ENCODE measurements around the gene MARCHF4. TPM values are rescaled to one million over a fixed set of nuclear protein-coding genes. Genes with fewer than 3 reads are reported as not detected.
"Not testable (repeated sequence)": the region's sequence is repeated elsewhere in the genome, so short reads cannot be mapped to it uniquely, and the experiment has no call there.

MARCHF4 gene
- total RNA-seq, 1 experiment from 2014 or later = not detected

DNA sequence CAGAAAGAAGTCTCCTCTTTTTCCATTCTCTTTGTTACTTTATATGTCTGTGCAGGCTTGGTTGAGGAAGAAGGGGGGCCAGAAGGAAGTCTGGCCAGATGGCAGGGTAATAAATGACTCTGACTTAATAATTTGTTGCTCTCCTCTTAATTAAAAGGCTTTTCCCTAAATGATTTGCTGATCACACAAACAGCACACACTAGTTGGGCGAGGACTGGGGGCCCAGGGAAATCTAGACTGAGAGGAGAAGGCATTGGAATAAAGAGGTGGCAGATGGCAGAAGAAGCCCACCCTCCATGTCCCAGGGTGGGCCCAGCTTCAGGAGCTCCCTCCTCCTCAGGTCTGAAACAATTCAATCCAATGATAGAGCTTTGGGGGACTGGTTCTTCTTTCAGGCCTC lies 27.3 kb upstream of the MARCHF4 start:
- DNase-seq (ENCODE audit: low read depth, low spot score) = no peak
- in situ Hi-C loops (cut with HindIII; ENCODE audit: low pct_unique_long_range_greater_than_20kb, low sequenced_read_pairs) = no loop called here

DNA sequence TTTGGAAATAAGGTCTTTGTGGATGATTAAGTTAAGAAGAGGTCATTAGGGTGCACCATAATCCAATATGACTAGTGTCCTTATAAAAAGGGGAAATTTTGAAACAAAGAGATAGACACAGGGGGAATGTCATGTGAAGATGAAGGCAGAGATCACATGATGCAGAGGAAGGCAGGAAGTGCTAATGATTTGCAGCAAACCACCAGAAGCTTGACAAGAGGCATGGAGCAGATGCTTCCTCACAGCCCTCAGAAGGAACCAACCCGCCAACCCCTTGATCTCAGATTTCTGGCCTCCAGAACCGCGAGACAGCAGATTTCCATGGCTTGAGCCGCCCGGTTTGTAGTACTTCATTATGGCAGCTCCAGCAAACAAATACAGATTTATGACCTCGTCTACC lies 22.6 kb upstream of the MARCHF4 start:
- in situ Hi-C loops (cut with HindIII; ENCODE audit: low pct_unique_long_range_greater_than_20kb, low sequenced_read_pairs) = no loop called here
- DNase-seq (ENCODE audit: low read depth, low spot score) = no peak

DNA sequence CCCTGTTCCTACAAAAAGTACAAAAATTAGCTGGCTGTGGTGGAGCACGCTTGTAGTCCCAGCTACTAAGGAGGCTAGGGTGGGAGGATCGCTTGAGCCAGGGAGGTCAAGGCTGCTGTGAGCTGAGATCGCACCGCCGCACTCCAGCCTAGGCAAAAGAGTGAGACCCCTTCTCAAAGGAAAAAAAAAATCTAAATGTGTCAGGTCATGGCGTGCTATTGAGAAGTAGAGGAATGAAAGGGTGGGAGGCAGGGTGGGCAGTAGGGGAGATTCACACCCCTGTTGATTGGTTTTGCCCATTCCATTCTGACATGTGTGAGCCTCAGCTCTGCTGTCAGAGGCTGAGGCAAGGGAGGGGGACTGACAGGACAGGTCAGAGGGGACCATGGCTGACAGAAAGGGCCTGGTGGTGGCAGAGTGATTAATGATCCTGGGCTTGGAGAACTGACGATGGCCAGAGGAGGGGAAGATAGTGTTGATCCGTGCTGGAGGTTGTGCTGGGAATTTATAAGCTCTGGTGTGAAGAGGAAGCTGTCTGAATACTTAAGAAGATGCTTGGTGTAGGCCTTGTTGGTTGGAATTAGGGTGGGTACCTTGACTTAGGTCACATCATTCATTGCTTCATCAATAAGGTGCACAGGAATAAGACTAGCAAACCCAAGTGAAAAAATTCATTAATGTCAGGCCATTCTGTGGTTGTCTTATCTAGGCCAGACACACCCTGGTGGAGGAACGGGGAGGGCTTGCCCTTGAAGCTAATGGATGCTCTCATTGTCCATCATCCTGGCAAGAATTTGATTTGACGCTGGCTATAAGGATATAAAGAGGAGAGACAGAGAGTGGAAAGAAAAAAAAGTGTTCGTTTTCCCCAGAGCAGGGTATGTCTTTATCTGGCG lies 20.9 kb upstream of the MARCHF4 start:
- in situ Hi-C loops (cut with HindIII; ENCODE audit: low pct_unique_long_range_greater_than_20kb, low sequenced_read_pairs) = no loop called here
- DNase-seq (ENCODE audit: low read depth, low spot score) = no peak

- DNase-seq (ENCODE audit: low read depth, low spot score) = no peak
- in situ Hi-C loops (cut with HindIII; ENCODE audit: low pct_unique_long_range_greater_than_20kb, low sequenced_read_pairs) = no loop called here
Observed at GRCh38 chr2:216392018-216392562, 19.8 kb upstream of the MARCHF4 start.

DNA sequence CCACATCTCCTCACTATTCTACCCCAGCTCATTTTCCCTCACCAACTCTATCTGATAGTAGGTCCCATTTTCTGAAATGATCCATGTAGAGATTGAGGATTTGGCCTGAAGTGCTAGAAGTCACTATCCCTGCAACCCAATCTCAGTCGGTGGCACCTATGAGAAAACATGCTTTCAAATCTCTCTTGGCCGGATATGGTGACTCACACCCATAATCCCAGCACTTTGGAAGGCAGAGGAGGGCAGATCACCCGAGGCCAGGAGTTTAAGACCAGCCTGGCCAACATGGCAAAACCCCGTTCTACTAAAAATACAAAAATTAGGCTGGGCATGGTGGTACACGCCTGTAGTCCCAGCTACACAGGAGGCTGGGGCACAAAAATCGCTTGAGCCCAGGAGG lies 19.1 kb upstream of the MARCHF4 start:
- DNase-seq (ENCODE audit: low read depth, low spot score) = peak; percentile 2
- in situ Hi-C loops (cut with HindIII; ENCODE audit: low pct_unique_long_range_greater_than_20kb, low sequenced_read_pairs) = no loop called here

DNA sequence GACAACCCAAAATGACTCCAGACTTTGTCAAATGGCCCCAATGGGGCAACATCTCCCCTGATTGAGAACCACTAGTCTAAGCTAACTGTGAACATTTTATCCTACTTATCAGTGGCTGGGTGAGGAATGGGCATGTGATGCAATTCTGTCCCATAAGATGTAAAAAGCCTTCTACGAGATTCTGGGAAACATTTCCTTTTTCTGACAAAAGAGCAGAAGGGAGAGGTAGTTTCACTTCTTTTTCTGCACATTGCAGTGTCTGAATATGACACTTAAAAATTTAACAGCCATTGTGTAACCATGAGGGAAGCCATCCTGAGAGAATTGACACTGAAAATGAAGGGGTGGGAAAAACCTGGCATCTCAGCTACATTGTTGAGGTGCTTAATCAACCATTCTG lies 17.3 kb upstream of the MARCHF4 start:
- in situ Hi-C loops (cut with HindIII; ENCODE audit: low pct_unique_long_range_greater_than_20kb, low sequenced_read_pairs) = no loop called here
- no peak for DNase-seq (ENCODE audit: low read depth, low spot score)

GRCh38 chr2:216388046-216388884 lies 16.0 kb upstream of the MARCHF4 start:
- DNase-seq (ENCODE audit: low read depth, low spot score) = no peak
- in situ Hi-C loops (cut with HindIII; ENCODE audit: low pct_unique_long_range_greater_than_20kb, low sequenced_read_pairs) = no loop called here

DNA sequence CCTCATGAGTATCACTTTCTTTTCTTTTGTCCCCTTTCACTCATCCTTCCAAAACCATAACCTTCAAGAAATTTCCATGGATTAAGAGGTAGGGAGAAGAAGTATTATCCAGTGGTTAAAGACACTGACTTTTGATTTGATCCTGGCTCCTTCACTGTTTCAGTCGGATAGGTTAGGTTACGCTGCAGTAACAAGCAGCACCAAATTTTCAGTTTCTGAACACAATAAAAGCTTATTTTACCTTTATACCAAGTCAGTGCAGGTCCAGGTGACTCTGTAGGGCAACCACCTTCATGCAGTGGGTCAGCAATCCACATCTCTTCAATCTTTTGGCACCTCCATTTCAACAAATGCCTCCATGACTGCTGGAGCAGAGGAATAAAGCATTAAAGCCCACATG lies 15.0 kb upstream of the MARCHF4 start:
- in situ Hi-C loops (cut with HindIII; ENCODE audit: low pct_unique_long_range_greater_than_20kb, low sequenced_read_pairs) = no loop called here

DNA sequence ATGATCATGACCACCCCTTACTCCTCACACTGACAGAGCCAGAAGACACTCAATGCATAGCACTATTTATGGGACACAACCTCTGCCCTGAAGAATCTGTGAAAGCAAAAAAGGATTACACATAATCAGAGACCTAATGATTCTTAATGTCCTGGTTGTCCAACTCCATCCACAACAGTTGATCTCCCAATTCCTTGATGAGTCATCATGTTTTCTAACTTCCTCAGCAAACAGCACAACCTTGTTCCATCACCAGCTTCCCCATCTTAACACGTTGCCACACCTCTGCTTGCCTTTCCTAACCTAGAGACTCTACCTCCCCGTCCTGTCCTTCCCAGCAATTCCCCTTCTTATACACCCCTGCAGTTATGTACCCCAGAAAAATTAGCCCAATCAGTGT lies 13.2 kb upstream of the MARCHF4 start:
- no peak for DNase-seq (ENCODE audit: low read depth, low spot score)
- in situ Hi-C loops (cut with HindIII; ENCODE audit: low pct_unique_long_range_greater_than_20kb, low sequenced_read_pairs) = no loop called here

More for the DNA sequence above, 15.0 kb upstream of the MARCHF4 start:
- DNase-seq (ENCODE audit: low read depth, low spot score) = no peak

DNA sequence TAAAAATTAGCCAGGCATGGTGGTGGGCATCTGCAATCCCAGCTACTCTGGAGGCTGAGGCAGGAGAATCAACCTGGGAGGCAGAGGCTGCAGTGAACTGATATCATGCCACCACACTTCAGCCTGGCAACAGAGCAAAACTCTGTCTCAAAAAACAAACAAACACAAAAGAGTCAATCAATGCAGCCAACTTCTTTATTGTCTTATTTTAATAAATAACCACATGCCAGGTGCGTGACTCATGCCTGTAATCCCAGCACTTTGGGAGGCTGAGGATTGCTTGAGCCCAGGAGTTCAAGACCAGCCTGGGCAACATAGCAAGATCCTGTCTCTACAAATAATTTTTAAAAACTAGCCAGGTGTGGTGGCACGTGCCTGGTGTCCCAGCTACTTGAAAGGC lies 12.1 kb upstream of the MARCHF4 start:
- DNase-seq (ENCODE audit: low read depth, low spot score); in situ Hi-C loops (cut with HindIII; ENCODE audit: low pct_unique_long_range_greater_than_20kb, low sequenced_read_pairs): not testable (repeated sequence)

GRCh38 chr2:216379977-216380376 lies 7.7 kb upstream of the MARCHF4 start:
- no peak for DNase-seq (ENCODE audit: low read depth, low spot score)
- in situ Hi-C loops (cut with HindIII; ENCODE audit: low pct_unique_long_range_greater_than_20kb, low sequenced_read_pairs) = no loop called here

- no peak for DNase-seq (ENCODE audit: low read depth, low spot score)
- in situ Hi-C loops (cut with HindIII; ENCODE audit: low pct_unique_long_range_greater_than_20kb, low sequenced_read_pairs) = no loop called here
Observed at GRCh38 chr2:216375286-216375685, 3.0 kb upstream of the MARCHF4 start.

DNA sequence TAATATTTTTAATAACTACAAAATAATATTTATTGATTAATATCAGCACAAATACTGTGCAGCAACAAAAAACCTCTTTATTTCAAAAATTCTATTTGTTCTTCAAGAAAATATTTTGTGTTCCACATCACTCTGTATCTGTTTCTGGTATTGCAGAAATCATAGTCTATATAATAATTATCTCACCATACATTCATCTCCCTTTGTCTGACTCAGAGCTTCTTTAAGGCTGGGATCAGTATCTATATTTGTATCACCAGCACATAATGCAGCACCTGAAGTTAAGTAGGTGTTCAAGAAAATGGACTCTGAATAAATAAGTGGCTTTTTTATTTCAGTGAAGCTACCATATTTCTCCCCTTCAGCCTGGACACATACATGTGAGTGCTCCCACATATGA lies 1.6 kb upstream of the MARCHF4 start:
- no peak for DNase-seq (ENCODE audit: low read depth, low spot score)
- in situ Hi-C loops (cut with HindIII; ENCODE audit: low pct_unique_long_range_greater_than_20kb, low sequenced_read_pairs) = no loop called here

DNA sequence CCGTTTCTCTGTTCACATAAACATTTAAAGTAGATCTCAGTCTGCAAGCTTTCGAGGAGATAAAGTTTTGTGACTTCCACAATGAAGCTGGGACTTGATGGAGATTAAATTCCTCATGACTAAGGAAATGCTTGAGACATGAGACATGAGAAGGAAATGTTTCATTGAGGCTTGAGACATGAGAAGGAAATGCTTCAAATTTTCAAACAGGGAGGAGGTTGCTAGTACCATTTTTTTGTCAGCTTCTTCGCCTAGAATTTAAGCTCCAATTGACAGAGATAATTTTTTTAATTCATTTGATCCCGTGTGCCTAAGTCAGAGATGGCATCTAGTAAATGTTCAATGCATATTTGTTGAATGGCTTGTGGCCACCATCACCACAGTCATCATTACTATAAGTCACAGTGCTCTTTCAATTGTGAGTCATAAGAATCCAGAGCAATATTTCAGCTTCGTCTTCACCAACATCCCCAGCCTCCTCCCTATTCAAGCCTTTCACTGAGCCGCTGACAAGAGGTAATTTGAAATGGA lies 543 bp upstream of the MARCHF4 start:
- in situ Hi-C loops (cut with HindIII; ENCODE audit: low pct_unique_long_range_greater_than_20kb, low sequenced_read_pairs) = no loop called here

GRCh38 chr2:216370961-216371712 lies 1.1 kb downstream of the MARCHF4 start:
- no peak for DNase-seq (ENCODE audit: low read depth, low spot score)
- in situ Hi-C loops (cut with HindIII; ENCODE audit: low pct_unique_long_range_greater_than_20kb, low sequenced_read_pairs) = no loop called here

More for the DNA sequence above, 543 bp upstream of the MARCHF4 start:
- DNase-seq (ENCODE audit: low read depth, low spot score) = no peak

GRCh38 chr2:216369821-216370220 lies 2.5 kb downstream of the MARCHF4 start:
- in situ Hi-C loops (cut with HindIII; ENCODE audit: low pct_unique_long_range_greater_than_20kb, low sequenced_read_pairs) = no loop called here

GRCh38 chr2:216366777-216367471 lies 5.4 kb downstream of the MARCHF4 start:
- no peak for DNase-seq (ENCODE audit: low read depth, low spot score)
- in situ Hi-C loops (cut with HindIII; ENCODE audit: low pct_unique_long_range_greater_than_20kb, low sequenced_read_pairs) = no loop called here

More at GRCh38 chr2:216369821-216370220, 2.5 kb downstream of the MARCHF4 start:
- DNase-seq (ENCODE audit: low read depth, low spot score) = no peak
